IPS-15b (cell line): ENCODE results near the gene MMP8.

ENCODE experiments used
- H3K27me3 ChIP-seq: one replicate; pipeline ENCODE4 v1.6.1; 2013; ENCODE audit warnings: low read length; ENCODE audit not compliant: control insufficient read depth, insufficient read depth
- H3K36me3 ChIP-seq: one replicate; pipeline ENCODE4 v1.6.1; 2013; ENCODE audit warnings: low read length; ENCODE audit not compliant: control insufficient read depth, insufficient read depth
- H3K4me1 ChIP-seq: one replicate; pipeline ENCODE4 v1.6.1; 2013; ENCODE audit warnings: mild to moderate bottlenecking, low read length; ENCODE audit not compliant: control insufficient read depth, insufficient read depth
- H3K4me3 ChIP-seq: one replicate; pipeline ENCODE4 v1.5.1; 2013; ENCODE audit warnings: low read depth, low read length
- H3K9ac ChIP-seq: one replicate; pipeline ENCODE4 v1.6.1; 2013; ENCODE audit warnings: low read depth, mild to moderate bottlenecking, low read length
- H3K9me3 ChIP-seq: one replicate; pipeline ENCODE4 v1.6.1; 2013; ENCODE audit warnings: mild to moderate bottlenecking, low read length; ENCODE audit not compliant: control insufficient read depth, insufficient read depth

Gene MMP8

GRCh38 chr11:102678022-102678421 is 46.7 kb downstream of the MMP8 start:
- H3K4me1 ChIP-seq: peaks cover 12% of the 10 kb centered on the region
- no peaks in the 10 kb centered on the region for H3K36me3 ChIP-seq
- no peak overlapping the region for H3K9ac ChIP-seq
- no peak overlapping the region for H3K4me3 ChIP-seq
- H3K9me3 ChIP-seq: no peaks in the 10 kb centered on the region
- H3K27me3 ChIP-seq: no peaks in the 10 kb centered on the region

GRCh38 chr11:102676084-102676483 is 48.7 kb downstream of the MMP8 start:
- Histone ChIP-seq H3K9ac (no peak overlapping the region), H3K4me1 (peaks cover 12% of the 10 kb centered on the region), H3K9me3 (no peaks in the 10 kb centered on the region), H3K27me3 (no peaks in the 10 kb centered on the region), H3K4me3 (no peak overlapping the region), H3K36me3 (no peaks in the 10 kb centered on the region)

GRCh38 chr11:102669664-102670063 is 55.1 kb downstream of the MMP8 start:
- Histone ChIP-seq H3K36me3 (no peaks in the 10 kb centered on the region), H3K9me3 (no peaks in the 10 kb centered on the region), H3K9ac (no peak overlapping the region), H3K4me1 (peaks cover 4% of the 10 kb centered on the region), H3K4me3 (no peak overlapping the region), H3K27me3 (no peaks in the 10 kb centered on the region)

GRCh38 chr11:102666331-102666957 is 58.3 kb downstream of the MMP8 start:
- Histone ChIP-seq H3K4me3 (no peak overlapping the region), H3K27me3 (no peaks in the 10 kb centered on the region), H3K36me3 (no peaks in the 10 kb centered on the region), H3K9ac (no peak overlapping the region), H3K9me3 (no peaks in the 10 kb centered on the region), H3K4me1 (peaks cover 4% of the 10 kb centered on the region)

- Histone ChIP-seq H3K9ac (no peak overlapping the region), H3K27me3 (no peaks in the 10 kb centered on the region), H3K4me3 (no peak overlapping the region), H3K36me3 (no peaks in the 10 kb centered on the region), H3K9me3 (no peaks in the 10 kb centered on the region), H3K4me1 (peaks cover 4% of the 10 kb centered on the region)
Observed at GRCh38 chr11:102664001-102664752, 60.6 kb downstream of the MMP8 start.

GRCh38 chr11:102662607-102663006 is 62.1 kb downstream of the MMP8 start:
- Histone ChIP-seq H3K9ac (no peak overlapping the region), H3K9me3 (no peaks in the 10 kb centered on the region), H3K36me3 (no peaks in the 10 kb centered on the region)

More at GRCh38 chr11:102662607-102663006, 62.1 kb downstream of the MMP8 start:
- H3K4me1 ChIP-seq: peaks cover 4% of the 10 kb centered on the region
- H3K27me3 ChIP-seq: no peaks in the 10 kb centered on the region
- no peak overlapping the region for H3K4me3 ChIP-seq
